BLaER1 treated with 17β-estradiol and CSF1 and Interleukin-3, amounts not matched to agents 10 nM and 100 nM (cell line): Measurements from ENCODE around the gene EIF2AK3.

Experiments
- H3K27ac ChIP-seq, 11 experiments: shearing (Covaris generic); formaldehyde crosslinking; 2 replicates each; pipeline ENCODE4 v1.8.1; 2022
- H3K27me3 ChIP-seq, 11 experiments: shearing (Covaris generic); formaldehyde crosslinking; 2 replicates each; pipeline ENCODE4 v1.8.1; 2022
- H3K36me3 ChIP-seq, 11 experiments: shearing (Covaris generic); formaldehyde crosslinking; 2 replicates each; pipeline ENCODE4 v1.8.1; 2022
- H3K4me1 ChIP-seq, 10 experiments: shearing (Covaris generic); formaldehyde crosslinking; 2 replicates each; pipeline ENCODE4 v1.8.1; 2022
- H3K4me2 ChIP-seq, 11 experiments: shearing (Covaris generic); formaldehyde crosslinking; 2 replicates each; pipeline ENCODE4 v1.8.1; 2022
- H3K4me3 ChIP-seq, 10 experiments: shearing (Covaris generic); formaldehyde crosslinking; 2 replicates each; pipeline ENCODE4 v1.8.1; 2022
- H3K9ac ChIP-seq, 11 experiments: shearing (Covaris generic); formaldehyde crosslinking; 2 replicates each; pipeline ENCODE4 v1.8.1; 2022
- H3K9me3 ChIP-seq, 11 experiments: shearing (Covaris generic); formaldehyde crosslinking; replicated peaks in 1 of 11; 2 replicates each; pipeline ENCODE4 v1.8.1; 2022
- H4K20me1 ChIP-seq, 11 experiments: shearing (Covaris generic); formaldehyde crosslinking; 2 replicates each; pipeline ENCODE4 v1.8.1; 2022
- Cebpa-rat ChIP-seq, 11 experiments: shearing (Covaris generic); IDR thresholded peaks; 2 replicates each; pipeline ENCODE4 v1.8.1; 2022

Gene EIF2AK3

GRCh38 chr2:88627055-88627855 lies at the start of gene EIF2AK3:
Gene EIF2AK3, minus strand, starts transcription at chr2:88627464. Its CDS starts 190 bp downstream, at chr2:88627274.
- Histone ChIP-seq H3K4me3 (peak within 1 kb of the TSS; percentile 86 to 100 (median 93)), H3K9ac (peak within 1 kb of the TSS; percentile 86 to 94 (median 90))

GRCh38 chr2:88673363-88673762 lies 46.1 kb upstream of the EIF2AK3 start:
- H3K4me2 ChIP-seq, result no peak overlapping the region
- H4K20me1 ChIP-seq, result no peaks in the 10 kb centered on the region
- H3K9me3 ChIP-seq, result no peaks in the 10 kb centered on the region
- H3K27me3 ChIP-seq, result no peaks in the 10 kb centered on the region
- no peaks in the 10 kb centered on the region for H3K36me3 ChIP-seq
- no peak overlapping the region for H3K4me3 ChIP-seq
- H3K4me1 ChIP-seq, result no peaks in the 10 kb centered on the region
- no peak overlapping the region for H3K9ac ChIP-seq
- TF ChIP-seq Cebpa-rat (IDR thresholded peaks at IDR 0.05), result no peak
- H3K27ac ChIP-seq, result no peak overlapping the region

More at GRCh38 chr2:88627055-88627855, at the start of gene EIF2AK3:
- H3K9me3 ChIP-seq, result no peaks in the 10 kb centered on the region
- TF ChIP-seq Cebpa-rat (IDR thresholded peaks at IDR 0.05), result no peak
- H3K27ac ChIP-seq, result peak within 1 kb of the TSS; percentile 83 to 96 (median 89)
- peaks cover 31 to 55% (median 45%) of the 10 kb centered on the region in 10 experiments for H3K4me1 ChIP-seq
- H3K36me3 ChIP-seq, result peaks cover 0 to 3% (median 0%) of the 10 kb centered on the region in 11 experiments; a peak in 2 of 22 replicates
- H3K27me3 ChIP-seq, result no peaks in the 10 kb centered on the region
- H4K20me1 ChIP-seq, result peaks cover 5 to 30% (median 15%) of the 10 kb centered on the region in 11 experiments; a peak in 15 of 22 replicates
- H3K4me2 ChIP-seq, result peak within 1 kb of the TSS; percentile 84 to 96 (median 95)

- Histone ChIP-seq H3K9me3 (no peaks in the 10 kb centered on the region), H3K9ac (no peak overlapping the region)
- no peak for TF ChIP-seq Cebpa-rat (IDR thresholded peaks at IDR 0.05)
These were observed 44.6 kb upstream of the EIF2AK3 start for GRCh38 chr2:88671786-88672427.

GRCh38 chr2:88669482-88670214 lies 42.4 kb upstream of the EIF2AK3 start:
- Histone ChIP-seq H3K4me1 (no peaks in the 10 kb centered on the region), H3K9me3 (no peaks in the 10 kb centered on the region), H3K27me3 (no peaks in the 10 kb centered on the region), H3K36me3 (no peaks in the 10 kb centered on the region), H3K9ac (no peak overlapping the region), H3K27ac (no peak overlapping the region), H3K4me2 (no peak overlapping the region), H3K4me3 (no peak overlapping the region), H4K20me1 (no peaks in the 10 kb centered on the region)
- TF ChIP-seq Cebpa-rat (IDR thresholded peaks at IDR 0.05), result no peak

More at GRCh38 chr2:88671786-88672427, 44.6 kb upstream of the EIF2AK3 start:
- no peak overlapping the region for H3K4me2 ChIP-seq
- no peaks in the 10 kb centered on the region for H4K20me1 ChIP-seq
- no peaks in the 10 kb centered on the region for H3K4me1 ChIP-seq
- no peaks in the 10 kb centered on the region for H3K36me3 ChIP-seq
- no peak overlapping the region for H3K27ac ChIP-seq
- H3K4me3 ChIP-seq, result no peak overlapping the region
- H3K27me3 ChIP-seq, result no peaks in the 10 kb centered on the region

GRCh38 chr2:88668862-88669261 lies 41.6 kb upstream of the EIF2AK3 start:
- no peak overlapping the region for H3K9ac ChIP-seq
- no peaks in the 10 kb centered on the region for H4K20me1 ChIP-seq
- H3K4me2 ChIP-seq, result no peak overlapping the region
- H3K27ac ChIP-seq, result no peak overlapping the region
- H3K27me3 ChIP-seq, result no peaks in the 10 kb centered on the region
- no peaks in the 10 kb centered on the region for H3K4me1 ChIP-seq
- no peak overlapping the region for H3K4me3 ChIP-seq
- H3K9me3 ChIP-seq, result peaks cover 0 to 3% (median 0%) of the 10 kb centered on the region in 11 experiments; a peak in 1 of 22 replicates
- H3K36me3 ChIP-seq, result no peaks in the 10 kb centered on the region
- TF ChIP-seq Cebpa-rat (IDR thresholded peaks at IDR 0.05), result no peak

- no peaks in the 10 kb centered on the region for H3K36me3 ChIP-seq
- no peaks in the 10 kb centered on the region for H3K27me3 ChIP-seq
- H3K9me3 ChIP-seq, result peaks cover 0 to 8% (median 0%) of the 10 kb centered on the region in 11 experiments; a peak in 2 of 22 replicates
- H3K4me3 ChIP-seq, result no peak overlapping the region
- H4K20me1 ChIP-seq, result no peaks in the 10 kb centered on the region
- H3K27ac ChIP-seq, result no peak overlapping the region
- H3K4me1 ChIP-seq, result no peaks in the 10 kb centered on the region
- H3K9ac ChIP-seq, result no peak overlapping the region
- H3K4me2 ChIP-seq, result no peak overlapping the region
- no peak for TF ChIP-seq Cebpa-rat (IDR thresholded peaks at IDR 0.05)
These were observed 40.0 kb upstream of the EIF2AK3 start for GRCh38 chr2:88667219-88667618.

- Histone ChIP-seq H3K4me2 (no peak overlapping the region), H3K4me1 (no peaks in the 10 kb centered on the region), H3K36me3 (no peaks in the 10 kb centered on the region), H4K20me1 (no peaks in the 10 kb centered on the region), H3K9ac (no peak overlapping the region), H3K27me3 (no peaks in the 10 kb centered on the region), H3K27ac (no peak overlapping the region), H3K4me3 (no peak overlapping the region), H3K9me3 (peaks cover 0 to 8% (median 0%) of the 10 kb centered on the region in 11 experiments; a peak in 2 of 22 replicates)
- TF ChIP-seq Cebpa-rat (IDR thresholded peaks at IDR 0.05), result no peak
These were observed 39.3 kb upstream of the EIF2AK3 start for GRCh38 chr2:88666576-88666975.

GRCh38 chr2:88660622-88661021 lies 33.4 kb upstream of the EIF2AK3 start:
- Histone ChIP-seq H3K9me3 (peaks cover 0 to 12% (median 0%) of the 10 kb centered on the region in 11 experiments; a peak in 2 of 22 replicates), H3K9ac (no peak overlapping the region), H3K36me3 (no peaks in the 10 kb centered on the region), H4K20me1 (no peaks in the 10 kb centered on the region), H3K27me3 (no peaks in the 10 kb centered on the region), H3K4me1 (no peaks in the 10 kb centered on the region), H3K4me2 (no peak overlapping the region), H3K4me3 (no peak overlapping the region), H3K27ac (no peak overlapping the region)
- no peak for TF ChIP-seq Cebpa-rat (IDR thresholded peaks at IDR 0.05)

GRCh38 chr2:88659538-88659915 lies 32.3 kb upstream of the EIF2AK3 start:
- no peaks in the 10 kb centered on the region for H3K4me1 ChIP-seq
- no peaks in the 10 kb centered on the region for H3K36me3 ChIP-seq
- peaks cover 0 to 12% (median 0%) of the 10 kb centered on the region in 11 experiments; a peak in 2 of 22 replicates for H3K9me3 ChIP-seq
- TF ChIP-seq Cebpa-rat (IDR thresholded peaks at IDR 0.05), result no peak
- no peaks in the 10 kb centered on the region for H3K27me3 ChIP-seq
- no peak overlapping the region for H3K27ac ChIP-seq
- H4K20me1 ChIP-seq, result no peaks in the 10 kb centered on the region
- no peak overlapping the region for H3K4me2 ChIP-seq
- no peak overlapping the region for H3K4me3 ChIP-seq
- H3K9ac ChIP-seq, result no peak overlapping the region
